K562 (cell line): Measurements from ENCODE around the gene KARS1. TPM values are rescaled to one million over a fixed set of nuclear protein-coding genes. Genes with fewer than 3 reads are reported as not detected.

ENCODE experiments used
- CBX8 ChIP-seq: fragments of 200-600 bp; sonication (generic); IDR thresholded peaks from 2 replicates; pipeline ENCODE4 v1.6.1; 2012; ENCODE audit warnings: borderline replicate concordance, mixed run types, low read depth, mild to moderate bottlenecking, moderate library complexity, mixed read lengths, low read length, control low read depth, inconsistent platforms; ENCODE audit not compliant: poor library complexity, severe bottlenecking; ENCODE audit errors: extremely low read depth
- CHD2 ChIP-seq: IDR thresholded peaks from 2 replicates; pipeline ENCODE4 v1.6.1; 2011; ENCODE audit warnings: low read depth, low read length
- COPS2 ChIP-seq: fragments of 450-650 bp; conservative IDR thresholded peaks from 2 replicates; pipeline ENCODE4 v1.6.1; 2016; ENCODE audit warnings: mild to moderate bottlenecking, moderate library complexity
- CREBBP ChIP-seq: IDR thresholded peaks from one replicate; pipeline ENCODE4 v1.6.1; 2012; ENCODE audit warnings: low read depth, mild to moderate bottlenecking, control low read depth, inconsistent platforms, low read length
- E2F8 ChIP-seq: fragments of 450-650 bp; IDR thresholded peaks from 2 replicates; pipeline ENCODE4 v1.7.1; 2018; ENCODE audit warnings: mild to moderate bottlenecking, low read depth; ENCODE audit not compliant: partially characterized antibody
- HDAC1 ChIP-seq, 2 experiments: fragments of 450-650 bp; IDR thresholded peaks; 2 replicates each; pipeline ENCODE4 v1.6.1; 2016 to 2017; ENCODE audit warnings: inconsistent platforms in 1 of 2, mild to moderate bottlenecking in 1 of 2, moderate library complexity in 1 of 2
- LCOR ChIP-seq: sonication (generic); formaldehyde crosslinking; IDR thresholded peaks from 2 replicates; pipeline ENCODE4 v1.8.0; 2022; ENCODE audit warnings: mild to moderate bottlenecking, missing genetic modification reagents
- NR0B1 ChIP-seq: fragments of 450-650 bp; IDR thresholded peaks from one replicate; pipeline ENCODE4 v1.6.1; 2018; ENCODE audit warnings: mild to moderate bottlenecking, moderate library complexity; ENCODE audit not compliant: partially characterized antibody
- PCBP1 ChIP-seq: fragments of 200-400 bp; formaldehyde crosslinking; IDR thresholded peaks from 2 replicates; pipeline ENCODE4 v1.6.1; 2018; ENCODE audit warnings: mild to moderate bottlenecking, low read depth, low read length; ENCODE audit not compliant: poor library complexity, severe bottlenecking
- PHF21A ChIP-seq: fragments of 450-650 bp; IDR thresholded peaks from 2 replicates; pipeline ENCODE4 v1.6.1; 2017; ENCODE audit warnings: low read depth, borderline replicate concordance
- RBM14 ChIP-seq: fragments of 200-400 bp; formaldehyde crosslinking; IDR thresholded peaks from 2 replicates; pipeline ENCODE4 v1.6.1; 2018; ENCODE audit warnings: low read depth, mild to moderate bottlenecking, low read length, moderate library complexity, borderline replicate concordance; ENCODE audit not compliant: insufficient read depth
- SAFB ChIP-seq: fragments of 200-400 bp; formaldehyde crosslinking; IDR thresholded peaks from 2 replicates; pipeline ENCODE4 v1.6.1; 2017; ENCODE audit warnings: low read depth, low read length, borderline replicate concordance
- TBL1XR1 ChIP-seq, 2 experiments: IDR thresholded peaks; 2 replicates each; pipeline ENCODE4 v1.6.1; 2012; ENCODE audit warnings: improper control_type of control experiment in 2 of 2, low read length in 2 of 2, mild to moderate bottlenecking in 1 of 2
- ZBED1 ChIP-seq: IDR thresholded peaks from 2 replicates; pipeline ENCODE4 v1.6.1; 2014
- ZKSCAN3 ChIP-seq: fragments of 250-450 bp; sonication (Bioruptor Pico); IDR thresholded peaks from 2 replicates; pipeline ENCODE4 v1.4.0; 2020
- ZNF133 ChIP-seq: fragments of 250-450 bp; sonication (Bioruptor Pico); IDR thresholded peaks from 2 replicates; pipeline ENCODE4 v1.4.0; 2020; ENCODE audit warnings: mild to moderate bottlenecking
- polyA plus RNA-seq, 8 experiments: library from polyadenylated mRNA; depleted of rRNA in 4 of 8; stranded (reverse) in 5 of 8; unstranded in 3 of 8; fragments of >200 nt; fragmentation: Nextera tagmentation in 2 of 8; fragmentation: Illumina TruSeq in 1 of 8; extraction: Ambion mirVana in 2 of 8; extraction: Trizol in 1 of 8; gene quantifications; 2 replicates each; pipeline versions ENCODE4 v1.2.1 to v1.2.3, GENCODE V29; 2011 to 2014; ENCODE audit warnings: inconsistent platforms in 1 of 8, missing spikeins in 1 of 8
- total RNA-seq, 7 experiments: library from RNA; depleted of rRNA in 6 of 7; stranded (reverse); fragments of >200 nt in 6 of 7; fragmentation: Illumina TruSeq in 2 of 7; extraction: Trizol in 2 of 7; gene quantifications; 2 replicates each; pipeline versions ENCODE4 v1.2.1 to v1.2.3, GENCODE V29; 2011 to 2021; ENCODE audit warnings: low replicate concordance in 1 of 7
- TF ChIP-seq, protein P1 (sequence below): IDR thresholded peaks from 2 replicates; pipeline ENCODE4 v1.6.1; 2014; ENCODE audit warnings: antibody characterized with exemption
- TF ChIP-seq, protein P2 (sequence below): sonication (generic); formaldehyde crosslinking; IDR thresholded peaks from 2 replicates; pipeline ENCODE4 v1.8.0; 2023; ENCODE audit warnings: missing genetic modification reagents, mild to moderate bottlenecking, borderline replicate concordance

KARS1 gene
- total and polyA plus RNA-seq, 9 of the 15 experiments (the other 6 are each of a cell fraction or from before 2014, with no cell fraction given), result 223 to 386 (median 304) TPM

- no peak for TF ChIP-seq COPS2
- no peak for TF ChIP-seq ZKSCAN3 (CRISPR knock-in tag)
- TF ChIP-seq CBX8, result no peak
- no peak for TF ChIP-seq NR0B1
- TF ChIP-seq, protein P1, sequence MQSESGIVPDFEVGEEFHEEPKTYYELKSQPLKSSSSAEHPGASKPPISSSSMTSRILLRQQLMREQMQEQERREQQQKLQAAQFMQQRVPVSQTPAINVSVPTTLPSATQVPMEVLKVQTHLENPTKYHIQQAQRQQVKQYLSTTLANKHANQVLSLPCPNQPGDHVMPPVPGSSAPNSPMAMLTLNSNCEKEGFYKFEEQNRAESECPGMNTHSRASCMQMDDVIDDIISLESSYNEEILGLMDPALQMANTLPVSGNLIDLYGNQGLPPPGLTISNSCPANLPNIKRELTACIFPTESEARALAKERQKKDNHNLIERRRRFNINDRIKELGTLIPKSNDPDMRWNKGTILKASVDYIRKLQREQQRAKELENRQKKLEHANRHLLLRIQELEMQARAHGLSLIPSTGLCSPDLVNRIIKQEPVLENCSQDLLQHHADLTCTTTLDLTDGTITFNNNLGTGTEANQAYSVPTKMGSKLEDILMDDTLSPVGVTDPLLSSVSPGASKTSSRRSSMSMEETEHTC, result no peak
- TF ChIP-seq SAFB, result no peak
- peak in 1 of 2 experiments; percentile 80; a peak in 1 of 4 replicates for TF ChIP-seq TBL1XR1 (IDR thresholded peaks at IDR 0.05; ENCODE audit: low read length in 2 of 2)
- TF ChIP-seq CREBBP, result no peak
- no peak for TF ChIP-seq PHF21A
- TF ChIP-seq PCBP1, result no peak
- TF ChIP-seq RBM14, result no peak
- no peak for TF ChIP-seq CHD2
- TF ChIP-seq E2F8, result peak; percentile 37
- peak in 1 of 2 experiments; percentile 80; a peak in 2 of 4 replicates for TF ChIP-seq HDAC1 (IDR thresholded peaks at IDR 0.05)
- TF ChIP-seq ZNF133, result no peak
- TF ChIP-seq, protein P2, sequence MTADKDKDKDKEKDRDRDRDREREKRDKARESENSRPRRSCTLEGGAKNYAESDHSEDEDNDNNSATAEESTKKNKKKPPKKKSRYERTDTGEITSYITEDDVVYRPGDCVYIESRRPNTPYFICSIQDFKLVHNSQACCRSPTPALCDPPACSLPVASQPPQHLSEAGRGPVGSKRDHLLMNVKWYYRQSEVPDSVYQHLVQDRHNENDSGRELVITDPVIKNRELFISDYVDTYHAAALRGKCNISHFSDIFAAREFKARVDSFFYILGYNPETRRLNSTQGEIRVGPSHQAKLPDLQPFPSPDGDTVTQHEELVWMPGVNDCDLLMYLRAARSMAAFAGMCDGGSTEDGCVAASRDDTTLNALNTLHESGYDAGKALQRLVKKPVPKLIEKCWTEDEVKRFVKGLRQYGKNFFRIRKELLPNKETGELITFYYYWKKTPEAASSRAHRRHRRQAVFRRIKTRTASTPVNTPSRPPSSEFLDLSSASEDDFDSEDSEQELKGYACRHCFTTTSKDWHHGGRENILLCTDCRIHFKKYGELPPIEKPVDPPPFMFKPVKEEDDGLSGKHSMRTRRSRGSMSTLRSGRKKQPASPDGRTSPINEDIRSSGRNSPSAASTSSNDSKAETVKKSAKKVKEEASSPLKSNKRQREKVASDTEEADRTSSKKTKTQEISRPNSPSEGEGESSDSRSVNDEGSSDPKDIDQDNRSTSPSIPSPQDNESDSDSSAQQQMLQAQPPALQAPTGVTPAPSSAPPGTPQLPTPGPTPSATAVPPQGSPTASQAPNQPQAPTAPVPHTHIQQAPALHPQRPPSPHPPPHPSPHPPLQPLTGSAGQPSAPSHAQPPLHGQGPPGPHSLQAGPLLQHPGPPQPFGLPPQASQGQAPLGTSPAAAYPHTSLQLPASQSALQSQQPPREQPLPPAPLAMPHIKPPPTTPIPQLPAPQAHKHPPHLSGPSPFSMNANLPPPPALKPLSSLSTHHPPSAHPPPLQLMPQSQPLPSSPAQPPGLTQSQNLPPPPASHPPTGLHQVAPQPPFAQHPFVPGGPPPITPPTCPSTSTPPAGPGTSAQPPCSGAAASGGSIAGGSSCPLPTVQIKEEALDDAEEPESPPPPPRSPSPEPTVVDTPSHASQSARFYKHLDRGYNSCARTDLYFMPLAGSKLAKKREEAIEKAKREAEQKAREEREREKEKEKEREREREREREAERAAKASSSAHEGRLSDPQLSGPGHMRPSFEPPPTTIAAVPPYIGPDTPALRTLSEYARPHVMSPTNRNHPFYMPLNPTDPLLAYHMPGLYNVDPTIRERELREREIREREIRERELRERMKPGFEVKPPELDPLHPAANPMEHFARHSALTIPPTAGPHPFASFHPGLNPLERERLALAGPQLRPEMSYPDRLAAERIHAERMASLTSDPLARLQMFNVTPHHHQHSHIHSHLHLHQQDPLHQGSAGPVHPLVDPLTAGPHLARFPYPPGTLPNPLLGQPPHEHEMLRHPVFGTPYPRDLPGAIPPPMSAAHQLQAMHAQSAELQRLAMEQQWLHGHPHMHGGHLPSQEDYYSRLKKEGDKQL (CRISPR knock-in tag), result no peak
- TF ChIP-seq LCOR (CRISPR knock-in tag), result no peak
- no peak for TF ChIP-seq ZBED1
These were observed 26.3 kb downstream of the KARS1 start (continued) for GRCh38 chr16:75621170-75621477.
